Endothelial cell of umbilical vein (primary cell): Measurements from ENCODE around the gene ZNG1A. TPM values are rescaled to one million over a fixed set of nuclear protein-coding genes. Genes with fewer than 3 reads are reported as not detected.

Experiments
- BruUV-seq: library from RNA; stranded (reverse); fragments of 400-500 nt; replicated peaks from 2 replicates; lab custom pipeline; 2021; lab: Mats Ljungman, UMichigan
- CTCF ChIA-PET: fragments of 300-600, 350-600 bp; sonication (Branson Sonifier 250); formaldehyde crosslinking; loops from one replicate; lab custom pipeline; 2021; ENCODE audit warnings: antibody characterized with exemption, inconsistent platforms; lab: Charles Lee
- POLR2A ChIA-PET: fragments of 300-600, 350-600 bp; sonication (Branson Sonifier 250); formaldehyde crosslinking; loops from one replicate; lab custom pipeline; 2021; ENCODE audit warnings: antibody characterized with exemption, inconsistent platforms; lab: Charles Lee
- DNase-seq: peaks from one replicate; pipeline ENCODE4 v3.0.0-alpha.2; 2011; ENCODE audit warnings: low read depth, low spot score
- FAIRE-seq: peaks from 2 replicates; lab custom pipeline; 2011; peaks lifted over from hg19 to GRCh38; lab: Jason Lieb, UNC
- H2AFZ ChIP-seq: 2 replicates; pipeline ENCODE4 v1.6.0; 2012; ENCODE audit warnings: low read depth, low read length, control low read depth, inconsistent platforms
- H3K27ac ChIP-seq: 2 replicates; pipeline ENCODE4 v1.5.1; 2011; ENCODE audit warnings: low read depth, mild to moderate bottlenecking, control low read depth, low read length, moderate library complexity; ENCODE audit not compliant: insufficient read depth
- H3K27me3 ChIP-seq, 2 experiments: 2 replicates each; pipeline versions ENCODE4 v1.6.0 to v1.6.1; 2011; ENCODE audit warnings: low read length in 2 of 2, mixed read lengths in 1 of 2; ENCODE audit not compliant: control insufficient read depth in 2 of 2, insufficient read depth in 2 of 2
- H3K36me3 ChIP-seq, 2 experiments: 2 replicates in 1 of 2; 3 replicates in 1 of 2; pipeline ENCODE4 v1.5.1; 2011; ENCODE audit warnings: low read length in 2 of 2, mild to moderate bottlenecking in 1 of 2, moderate library complexity in 1 of 2; ENCODE audit not compliant: control insufficient read depth in 2 of 2, insufficient read depth in 2 of 2; ENCODE audit errors: extremely low read depth in 1 of 2
- H3K4me1 ChIP-seq: 3 replicates; pipeline ENCODE4 v1.5.1; 2011; ENCODE audit warnings: mild to moderate bottlenecking, low read length; ENCODE audit not compliant: control insufficient read depth, insufficient read depth; ENCODE audit errors: extremely low read depth
- H3K4me2 ChIP-seq: 2 replicates; pipeline ENCODE4 v1.6.1; 2011; ENCODE audit warnings: low read length, control low read depth, mixed read lengths; ENCODE audit not compliant: insufficient read depth
- H3K4me3 ChIP-seq, 3 experiments: fragments of 200-600 bp in 1 of 3; sonication (generic), shearing (Covaris generic) in 1 of 3; replicated peaks in 1 of 3; 2 replicates each; pipeline ENCODE4 v1.5.1; 2011 to 2016; ENCODE audit warnings: control low read depth in 3 of 3, low read length in 3 of 3, mild to moderate bottlenecking in 2 of 3, inconsistent platforms in 1 of 3, low read depth in 1 of 3, moderate library complexity in 1 of 3; ENCODE audit not compliant: insufficient read depth in 1 of 3
- H3K79me2 ChIP-seq: 2 replicates; pipeline ENCODE4 v1.6.0; 2012; ENCODE audit warnings: low read length, inconsistent platforms; ENCODE audit not compliant: control insufficient read depth, insufficient read depth
- H3K9ac ChIP-seq: replicated peaks from 2 replicates; pipeline ENCODE3; 2011; ENCODE audit warnings: low read length, control low read depth; ENCODE audit not compliant: insufficient read depth; ENCODE audit errors: extremely low read depth
- H3K9me1 ChIP-seq: replicated peaks from 3 replicates; pipeline ENCODE4 v1.6.0; 2011; ENCODE audit warnings: mild to moderate bottlenecking, low read length; ENCODE audit not compliant: control insufficient read depth, insufficient read depth; ENCODE audit errors: extremely low read depth
- H3K9me3 ChIP-seq: replicated peaks from 2 replicates; pipeline ENCODE4 v1.5.1; 2012; ENCODE audit warnings: low read length, inconsistent platforms; ENCODE audit not compliant: control insufficient read depth, insufficient read depth
- H4K20me1 ChIP-seq: replicated peaks from 2 replicates; pipeline ENCODE3; 2011; ENCODE audit warnings: mild to moderate bottlenecking, low read length; ENCODE audit not compliant: control insufficient read depth, insufficient read depth; ENCODE audit errors: extremely low read depth
- CTCF ChIP-seq, 2 donors: IDR thresholded peaks; 1 replicate in 1 of 2; 2 replicates in 1 of 2; pipeline ENCODE4 v1.5.1; 2011; ENCODE audit warnings: low read length in 2 of 2, mild to moderate bottlenecking in 2 of 2, moderate library complexity in 2 of 2, control low read depth in 1 of 2, inconsistent platforms in 1 of 2, low read depth in 1 of 2; ENCODE audit not compliant: insufficient read depth in 1 of 2; ENCODE audit errors: extremely low read depth in 1 of 2
- EZH2 ChIP-seq: IDR thresholded peaks from 2 replicates; pipeline ENCODE4 v1.6.1; 2012; ENCODE audit warnings: borderline replicate concordance, low read depth, mild to moderate bottlenecking, moderate library complexity, low read length, inconsistent platforms; ENCODE audit not compliant: severe bottlenecking
- FOS ChIP-seq: IDR thresholded peaks from 2 replicates; pipeline ENCODE4 v1.6.1; 2011; ENCODE audit warnings: mild to moderate bottlenecking, low read length, moderate library complexity, borderline replicate concordance; ENCODE audit not compliant: insufficient read depth
- GATA2 ChIP-seq: IDR thresholded peaks from 2 replicates; pipeline ENCODE4 v1.7.0; 2011; ENCODE audit warnings: low read depth, mild to moderate bottlenecking, moderate library complexity, mixed read lengths, low read length; ENCODE audit not compliant: insufficient read length, insufficient read depth
- JUN ChIP-seq: IDR thresholded peaks from 2 replicates; pipeline ENCODE4 v1.6.1; 2011; ENCODE audit warnings: borderline replicate concordance, low read depth; ENCODE audit not compliant: insufficient read length, insufficient read depth
- MAX ChIP-seq: IDR thresholded peaks from 2 replicates; pipeline ENCODE4 v1.6.1; 2011; ENCODE audit not compliant: insufficient read depth, insufficient read length
- MYC ChIP-seq: IDR thresholded peaks from one replicate; pipeline ENCODE4 v1.6.1; 2011; ENCODE audit warnings: mild to moderate bottlenecking, low read depth, low read length
- POLR2A ChIP-seq: IDR thresholded peaks from 2 replicates; pipeline ENCODE4 v1.6.1; 2012; ENCODE audit warnings: low read depth, mild to moderate bottlenecking, control low read depth, low read length
- dilution Hi-C: fragments of 300-500 bp; cut with MboI; formaldehyde crosslinking; loops from one replicate; pipeline ENCODE4 v1.15.0; 2019; ENCODE audit warnings: low sequenced_read_pairs; ENCODE audit not compliant: extremely low pct_ligation_motif_present
- intact Hi-C: fragments of 100-400 bp; cut with micrococcal nuclease; formaldehyde crosslinking; loops from one replicate; pipeline ENCODE4 v1.10.0; 2022
- polyA plus RNA-seq, 4 experiments: library from polyadenylated mRNA; depleted of rRNA in 3 of 4; stranded (reverse) in 3 of 4; unstranded in 1 of 4; fragments of >200 nt; gene quantifications; 2 replicates each; pipeline versions ENCODE4 v1.2.1 to v1.2.3, GENCODE V29; 2011 to 2012; ENCODE audit warnings: missing spikeins in 1 of 4
- total RNA-seq: library from RNA; stranded (reverse); gene quantifications from 2 replicates; pipeline ENCODE4 v1.2.3, GENCODE V29; 2021

The ZNG1A gene
- total and polyA plus RNA-seq, 2 donors (not counting 3 experiments of a cell fraction or from before 2014, with no cell fraction given), result 14.3 to 39.8 TPM

- intact Hi-C loops, result loop anchor here (2.0 kb wide), 2 partner anchors 92 to 102 kb away; no protein-coding TSS in a partner anchor
- Histone ChIP-seq H3K9me3 (no peaks in the 10 kb centered on the region), H3K79me2 (no peaks in the 10 kb centered on the region), H3K4me2 (peak within 1 kb of the TSS; percentile 56), H3K27me3 (peaks cover 4 to 31% of the 10 kb centered on the region in 2 experiments), H3K9ac (no peak within 1 kb of the TSS), H3K9me1 (no peaks in the 10 kb centered on the region), H3K36me3 (no peaks in the 10 kb centered on the region), H3K4me1 (peaks cover 3% of the 10 kb centered on the region), H2AFZ (peak within 1 kb of the TSS; percentile 83), H3K27ac (no peak within 1 kb of the TSS), H3K4me3 (peak within 1 kb of the TSS; percentile 51 to 54 (median 51)), H4K20me1 (no peaks in the 10 kb centered on the region)
- no TSS peak for BruUV-seq
- FAIRE-seq, result no peak
- dilution Hi-C loops, result no loop called here
- TF ChIP-seq POLR2A (no peak), CTCF (IDR thresholded peaks at IDR 0.05; ENCODE audit: extremely low read depth in 1 of 2, insufficient read depth in 1 of 2, low read depth in 1 of 2, low read length in 2 of 2) (peak; percentile 25 to 53), EZH2 (peak; percentile 74), MYC (no peak), GATA2 (no peak), MAX (no peak), JUN (no peak), FOS (no peak)
- DNase-seq, result peak; percentile 24
- ChIA-PET CTCF (interaction anchor here (0.7 to 2.2 kb wide), 13 partner anchors 9 to 794 kb away, joined by 3 to 24 read pairs (median 4); no protein-coding TSS in a partner anchor), POLR2A (interaction anchor here (1.5 kb wide), 1 partner anchor 9 kb away, joined by 5 read pairs; no protein-coding TSS in a partner anchor)
These were observed 36.0 kb upstream of the ZNG1A start, which contains the start of gene DOCK8 for GRCh38 chr9:214648-215493. TSS of gene DOCK8 (plus strand) at chr9:214865. CDS start at chr9:214977, 112 bp downstream.
